ENCODE measurements around the gene CLEC14A. TPM values are rescaled to one million over a fixed set of nuclear protein-coding genes. Genes with fewer than 3 reads are reported as not detected.

The CLEC14A gene
- total RNA-seq, 2 donors from 2014 or later = 0.29 to 0.59 TPM

DNA sequence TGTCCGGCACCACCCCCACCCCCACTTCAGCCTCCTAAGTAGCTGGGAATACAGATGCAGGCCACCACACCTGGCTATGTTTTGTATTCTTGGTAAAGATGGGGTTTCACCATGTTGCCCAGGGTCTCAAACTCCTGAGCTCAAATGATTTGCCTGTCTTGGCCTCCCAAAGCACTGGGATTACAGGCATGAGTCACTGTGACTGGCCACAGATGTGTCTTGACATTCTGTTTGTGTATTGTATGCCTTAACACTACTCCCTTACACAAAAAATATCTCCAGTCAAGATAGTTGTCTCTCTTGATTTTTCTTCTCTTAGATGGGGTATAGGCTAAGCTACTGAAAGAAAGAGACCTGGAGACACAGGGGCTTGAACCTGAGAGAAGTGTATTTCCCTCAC, 17.6 kb downstream of the CLEC14A start:
- Histone ChIP-seq H3K9ac (ENCODE audit: extremely low read depth, low read length, poor library complexity, severe bottlenecking) (no peak overlapping the region), H3K4me1 (ENCODE audit: control insufficient read depth, insufficient read depth, low read length) (no peaks in the 10 kb centered on the region), H3K27me3 (ENCODE audit: control insufficient read depth, insufficient read depth, low read length, poor library complexity, severe bottlenecking) (no peaks in the 10 kb centered on the region), H3K4me3 (ENCODE audit: low read length) (no peak overlapping the region), H3K9me3 (ENCODE audit: control insufficient read depth, low read length) (no peaks in the 10 kb centered on the region), H3K27ac (ENCODE audit: low read depth, low read length) (no peak overlapping the region), H3K36me3 (ENCODE audit: control insufficient read depth, insufficient read depth, low read length) (no peaks in the 10 kb centered on the region)
- H3K4me3 Mint-ChIP-seq = no peak overlapping the region
- H3K36me3 Mint-ChIP-seq (ENCODE audit: low read depth) = no peaks in the 10 kb centered on the region
- TF ChIP-seq, protein P1, sequence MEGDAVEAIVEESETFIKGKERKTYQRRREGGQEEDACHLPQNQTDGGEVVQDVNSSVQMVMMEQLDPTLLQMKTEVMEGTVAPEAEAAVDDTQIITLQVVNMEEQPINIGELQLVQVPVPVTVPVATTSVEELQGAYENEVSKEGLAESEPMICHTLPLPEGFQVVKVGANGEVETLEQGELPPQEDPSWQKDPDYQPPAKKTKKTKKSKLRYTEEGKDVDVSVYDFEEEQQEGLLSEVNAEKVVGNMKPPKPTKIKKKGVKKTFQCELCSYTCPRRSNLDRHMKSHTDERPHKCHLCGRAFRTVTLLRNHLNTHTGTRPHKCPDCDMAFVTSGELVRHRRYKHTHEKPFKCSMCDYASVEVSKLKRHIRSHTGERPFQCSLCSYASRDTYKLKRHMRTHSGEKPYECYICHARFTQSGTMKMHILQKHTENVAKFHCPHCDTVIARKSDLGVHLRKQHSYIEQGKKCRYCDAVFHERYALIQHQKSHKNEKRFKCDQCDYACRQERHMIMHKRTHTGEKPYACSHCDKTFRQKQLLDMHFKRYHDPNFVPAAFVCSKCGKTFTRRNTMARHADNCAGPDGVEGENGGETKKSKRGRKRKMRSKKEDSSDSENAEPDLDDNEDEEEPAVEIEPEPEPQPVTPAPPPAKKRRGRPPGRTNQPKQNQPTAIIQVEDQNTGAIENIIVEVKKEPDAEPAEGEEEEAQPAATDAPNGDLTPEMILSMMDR (conservative IDR thresholded peaks at IDR 0.05) = no peak
- no peak for DNase-seq
- H3K4me1 Mint-ChIP-seq = no peaks in the 10 kb centered on the region
- peaks cover 38% of the 10 kb centered on the region for H3K27me3 Mint-ChIP-seq (ENCODE audit: insufficient read depth)
- no peaks in the 10 kb centered on the region for H3K9me3 Mint-ChIP-seq
- 88% methylated on average over 1 of the region's 1 CpG; no CpG with 5 or more reads in 1 of the 2 experiments for WGBS, 2 experiments (ENCODE audit: insufficient coverage in 1 of 2, insufficient read length in 1 of 2)
- H3K27ac Mint-ChIP-seq = no peak overlapping the region

- Mint-ChIP-seq H3K27me3 (ENCODE audit: insufficient read depth) (peaks cover 33% of the 10 kb centered on the region), H3K4me1 (no peaks in the 10 kb centered on the region), H3K9me3 (no peaks in the 10 kb centered on the region), H3K27ac (no peak overlapping the region), H3K36me3 (ENCODE audit: low read depth) (no peaks in the 10 kb centered on the region), H3K4me3 (no peak overlapping the region)
- Histone ChIP-seq H3K27ac (ENCODE audit: low read depth, low read length) (no peak overlapping the region), H3K36me3 (ENCODE audit: control insufficient read depth, insufficient read depth, low read length) (no peaks in the 10 kb centered on the region), H3K4me3 (ENCODE audit: low read length) (no peak overlapping the region), H3K27me3 (ENCODE audit: control insufficient read depth, insufficient read depth, low read length, poor library complexity, severe bottlenecking) (no peaks in the 10 kb centered on the region), H3K4me1 (ENCODE audit: control insufficient read depth, insufficient read depth, low read length) (no peaks in the 10 kb centered on the region), H3K9ac (ENCODE audit: extremely low read depth, low read length, poor library complexity, severe bottlenecking) (no peak overlapping the region), H3K9me3 (ENCODE audit: control insufficient read depth, low read length) (no peaks in the 10 kb centered on the region)
- 86 to 100% methylated on average over 2 to 5 of the region's 5 CpGs for WGBS, 2 experiments (ENCODE audit: insufficient coverage in 1 of 2, insufficient read length in 1 of 2)
- TF ChIP-seq, protein P1 (conservative IDR thresholded peaks at IDR 0.05) = no peak
- no peak for DNase-seq
These were observed 22.7 kb downstream of the CLEC14A start for GRCh38 chr14:38233218-38233617.

GRCh38 chr14:38226366-38226765, 29.5 kb downstream of the CLEC14A start:
- no peaks in the 10 kb centered on the region for H3K27me3 ChIP-seq (ENCODE audit: control insufficient read depth, insufficient read depth, low read length, poor library complexity, severe bottlenecking)
- TF ChIP-seq, protein P1 (conservative IDR thresholded peaks at IDR 0.05) = no peak
- peaks cover 12% of the 10 kb centered on the region for H3K27me3 Mint-ChIP-seq (ENCODE audit: insufficient read depth)
- no peaks in the 10 kb centered on the region for H3K9me3 ChIP-seq (ENCODE audit: control insufficient read depth, low read length)
- H3K9me3 Mint-ChIP-seq = no peaks in the 10 kb centered on the region
- no peak for DNase-seq
- H3K4me1 Mint-ChIP-seq = peaks cover 1% of the 10 kb centered on the region
- H3K27ac ChIP-seq (ENCODE audit: low read depth, low read length) = no peak overlapping the region
- no peak overlapping the region for H3K4me3 ChIP-seq (ENCODE audit: low read length)
- H3K4me1 ChIP-seq (ENCODE audit: control insufficient read depth, insufficient read depth, low read length) = no peaks in the 10 kb centered on the region
- no peak overlapping the region for H3K27ac Mint-ChIP-seq
- H3K9ac ChIP-seq (ENCODE audit: extremely low read depth, low read length, poor library complexity, severe bottlenecking) = no peak overlapping the region
- H3K36me3 Mint-ChIP-seq (ENCODE audit: low read depth) = no peaks in the 10 kb centered on the region
- no peaks in the 10 kb centered on the region for H3K36me3 ChIP-seq (ENCODE audit: control insufficient read depth, insufficient read depth, low read length)
- 71 to 90% methylated on average over 1 to 3 of the region's 3 CpGs for WGBS, 2 experiments (ENCODE audit: insufficient coverage in 1 of 2, insufficient read length in 1 of 2)
- no peak overlapping the region for H3K4me3 Mint-ChIP-seq

All from endodermal cell (in vitro differentiated cells).